ENCODE results near the gene DNAH14. TPM values are rescaled to one million over a fixed set of nuclear protein-coding genes. Genes with fewer than 3 reads are reported as not detected.

The DNAH14 gene
- total and polyA plus RNA-seq, 2 of the 8 experiments (the other 6 are each of a cell fraction or from before 2014, with no cell fraction given): 8.4 to 40.7 TPM

DNA sequence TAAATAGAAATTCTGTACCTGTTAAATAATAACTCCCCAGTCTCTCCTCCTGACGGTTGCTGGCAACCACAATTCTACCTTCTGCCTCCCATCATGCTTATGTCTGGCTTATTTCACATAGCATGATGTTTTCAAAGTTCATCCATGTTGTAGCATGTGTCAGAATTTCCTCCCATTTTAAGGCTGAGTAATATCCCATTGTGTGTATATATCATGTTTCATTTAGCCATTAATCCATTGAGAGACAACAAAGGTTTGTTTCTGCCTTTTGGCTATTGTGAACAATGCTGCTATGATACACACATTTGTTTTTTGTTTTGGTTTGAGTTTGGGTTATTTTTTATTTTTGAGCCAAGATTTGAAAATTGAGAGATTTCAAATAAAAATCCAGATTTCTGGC is 426.4 kb downstream of the DNAH14 start:
- Histone ChIP-seq H2AFZ (ENCODE audit: low read length) (no peak overlapping the region), H3K79me2 (ENCODE audit: control insufficient read depth in 1 of 2, insufficient read depth in 2 of 2, low read length in 2 of 2) (no peaks in the 10 kb centered on the region), H3K18ac (ENCODE audit: extremely low read depth, low read length) (no peak overlapping the region), H3K4me1 (replicated peaks in 1 of 4; ENCODE audit: control insufficient read depth in 3 of 4, insufficient read depth in 4 of 4, low read length in 3 of 4) (no peaks in the 10 kb centered on the region), H3K27me3 (replicated peaks in 1 of 4; ENCODE audit: control insufficient read depth in 3 of 4, extremely low read depth in 1 of 4, insufficient read depth in 3 of 4, low read length in 3 of 4) (no peaks in the 10 kb centered on the region), H2BK5ac (ENCODE audit: low read depth, low read length) (no peak overlapping the region), H2AK5ac (ENCODE audit: low read depth, low read length) (no peak overlapping the region), H3K79me1 (ENCODE audit: low read depth, low read length) (no peaks in the 10 kb centered on the region), H3K4ac (replicated peaks; ENCODE audit: insufficient read length, low read depth, low read length) (no peak overlapping the region), H2BK120ac (replicated peaks; ENCODE audit: low read depth, low read length) (no peak overlapping the region), H3K23ac (ENCODE audit: insufficient read length) (no peak overlapping the region), H3K9me3 (ENCODE audit: insufficient read depth in 2 of 2, low read depth in 1 of 2, low read length in 1 of 2) (no peaks in the 10 kb centered on the region), H4K5ac (ENCODE audit: insufficient read length, low read depth, low read length) (no peak overlapping the region), H4K20me1 (replicated peaks in 1 of 2; ENCODE audit: control insufficient read depth in 1 of 2, insufficient read depth in 2 of 2, low read length in 2 of 2) (no peaks in the 10 kb centered on the region), H3K56ac (replicated peaks; ENCODE audit: insufficient read length, low read depth, low read length) (no peak overlapping the region), H3K14ac (ENCODE audit: insufficient read length) (no peak overlapping the region), H2BK20ac (ENCODE audit: low read length) (no peak overlapping the region), H3K4me3 (ENCODE audit: extremely low read depth in 1 of 4, insufficient read depth in 2 of 4, low read depth in 3 of 4, low read length in 4 of 4) (no peak overlapping the region), H2BK15ac (ENCODE audit: low read length) (no peak overlapping the region), H3K9ac (replicated peaks in 1 of 4; ENCODE audit: extremely low read depth in 1 of 4, low read depth in 3 of 4, low read length in 3 of 4) (no peak overlapping the region), H4K91ac (replicated peaks; ENCODE audit: insufficient read length, low read length) (no peak overlapping the region), H2BK12ac (ENCODE audit: low read depth, low read length) (no peak overlapping the region), H3K23me2 (ENCODE audit: low read depth, low read length) (no peaks in the 10 kb centered on the region), H3K36me3 (ENCODE audit: control insufficient read depth in 2 of 4, insufficient read depth in 4 of 4, low read length in 3 of 4) (no peaks in the 10 kb centered on the region), H3K4me2 (ENCODE audit: insufficient read depth in 1 of 2, low read depth in 2 of 2, low read length in 2 of 2) (no peak overlapping the region), H4K8ac (ENCODE audit: extremely low read depth, insufficient read depth, low read length) (no peak overlapping the region), H3K27ac (ENCODE audit: low read depth, low read length) (no peak overlapping the region)
- FAIRE-seq (no peak), DNase-seq (ENCODE audit: low read depth in 1 of 2, low spot score in 2 of 2) (no peak)
- ChIA-PET CTCF (ENCODE audit: partially characterized antibody) (no interaction called here), POLR2A (ENCODE audit: partially characterized antibody) (no interaction called here)
- TF ChIP-seq SRF (IDR thresholded peaks at IDR 0.05; ENCODE audit: low read depth, low read length): no peak
- TF ChIP-seq TBP (IDR thresholded peaks at IDR 0.05; ENCODE audit: low read depth, low read length): no peak
- no peak for TF ChIP-seq CREB1 (IDR thresholded peaks at IDR 0.05)
- no peak for TF ChIP-seq RNF2 (IDR thresholded peaks at IDR 0.05; ENCODE audit: borderline replicate concordance, low read depth, low read length, missing control alignments, poor library complexity, severe bottlenecking)
- no peak for TF ChIP-seq RAD21 (IDR thresholded peaks at IDR 0.05 in 1 of 2, conservative IDR thresholded peaks at IDR 0.05 in 1 of 2; ENCODE audit: low read depth in 2 of 2, low read length in 2 of 2)
- TF ChIP-seq MAFK (IDR thresholded peaks at IDR 0.05; ENCODE audit: low read depth, low read length): no peak
- TF ChIP-seq, protein P1, sequence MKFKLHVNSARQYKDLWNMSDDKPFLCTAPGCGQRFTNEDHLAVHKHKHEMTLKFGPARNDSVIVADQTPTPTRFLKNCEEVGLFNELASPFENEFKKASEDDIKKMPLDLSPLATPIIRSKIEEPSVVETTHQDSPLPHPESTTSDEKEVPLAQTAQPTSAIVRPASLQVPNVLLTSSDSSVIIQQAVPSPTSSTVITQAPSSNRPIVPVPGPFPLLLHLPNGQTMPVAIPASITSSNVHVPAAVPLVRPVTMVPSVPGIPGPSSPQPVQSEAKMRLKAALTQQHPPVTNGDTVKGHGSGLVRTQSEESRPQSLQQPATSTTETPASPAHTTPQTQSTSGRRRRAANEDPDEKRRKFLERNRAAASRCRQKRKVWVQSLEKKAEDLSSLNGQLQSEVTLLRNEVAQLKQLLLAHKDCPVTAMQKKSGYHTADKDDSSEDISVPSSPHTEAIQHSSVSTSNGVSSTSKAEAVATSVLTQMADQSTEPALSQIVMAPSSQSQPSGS (IDR thresholded peaks at IDR 0.05; ENCODE audit: low read length): no peak
- no peak for TF ChIP-seq YY1 (IDR thresholded peaks at IDR 0.05; ENCODE audit: low read depth, low read length)
- TF ChIP-seq KDM1A (IDR thresholded peaks at IDR 0.05; ENCODE audit: borderline replicate concordance, low read length): no peak
- TF ChIP-seq CBX8 (IDR thresholded peaks at IDR 0.05; ENCODE audit: borderline replicate concordance, low read depth, low read length): no peak
- TF ChIP-seq BRCA1 (IDR thresholded peaks at IDR 0.05; ENCODE audit: low read depth, low read length): no peak
- WGBS, 2 experiments (ENCODE audit: extremely low coverage in 1 of 2, insufficient coverage in 1 of 2, insufficient read length in 1 of 2, insufficient replicate concordance in 2 of 2, low coverage in 1 of 2, low lambda C conversion rate in 2 of 2, missing lambda C conversion rate in 1 of 2): 94% methylated on average over 1 of the region's 1 CpG; no CpG with 5 or more reads in 1 of the 2 experiments

Data from H1 (cell line).